GM18868 (cell line): ENCODE data around the gene NAP1L5.

Experiments
- ATAC-seq: cut with Tn5 transposase; IDR thresholded peaks from one replicate; pipeline ENCODE4 v1.9.1; 2021; ENCODE audit warnings: mild to moderate bottlenecking, moderate library complexity; ENCODE audit not compliant: unreplicated experiment

NAP1L5 gene

DNA sequence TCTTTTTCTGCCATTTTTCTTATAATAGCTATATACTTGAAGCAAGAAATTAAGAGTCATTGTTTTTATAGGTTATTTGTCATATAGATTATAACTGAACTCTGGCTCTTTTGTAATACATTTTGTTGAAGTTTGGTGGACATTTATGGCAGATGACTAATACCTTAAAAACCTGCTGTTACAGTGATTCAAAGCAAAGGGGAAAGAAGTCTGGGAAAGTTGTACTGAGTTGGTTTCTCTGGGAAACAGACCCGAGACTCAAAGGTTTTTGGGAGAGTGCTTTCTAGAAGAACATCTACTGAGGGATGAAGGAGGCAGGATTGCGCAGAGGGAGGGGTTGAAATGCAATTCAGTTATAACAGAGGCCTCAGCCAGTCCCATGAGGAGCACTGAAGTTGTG is 35.9 kb downstream of the NAP1L5 start:
- ATAC-seq = no peak

- no peak for ATAC-seq
Measured at GRCh38 chr4:88660446-88661294, 37.0 kb downstream of the NAP1L5 start.

GRCh38 chr4:88659890-88660208 is 37.8 kb downstream of the NAP1L5 start:
- ATAC-seq = no peak

DNA sequence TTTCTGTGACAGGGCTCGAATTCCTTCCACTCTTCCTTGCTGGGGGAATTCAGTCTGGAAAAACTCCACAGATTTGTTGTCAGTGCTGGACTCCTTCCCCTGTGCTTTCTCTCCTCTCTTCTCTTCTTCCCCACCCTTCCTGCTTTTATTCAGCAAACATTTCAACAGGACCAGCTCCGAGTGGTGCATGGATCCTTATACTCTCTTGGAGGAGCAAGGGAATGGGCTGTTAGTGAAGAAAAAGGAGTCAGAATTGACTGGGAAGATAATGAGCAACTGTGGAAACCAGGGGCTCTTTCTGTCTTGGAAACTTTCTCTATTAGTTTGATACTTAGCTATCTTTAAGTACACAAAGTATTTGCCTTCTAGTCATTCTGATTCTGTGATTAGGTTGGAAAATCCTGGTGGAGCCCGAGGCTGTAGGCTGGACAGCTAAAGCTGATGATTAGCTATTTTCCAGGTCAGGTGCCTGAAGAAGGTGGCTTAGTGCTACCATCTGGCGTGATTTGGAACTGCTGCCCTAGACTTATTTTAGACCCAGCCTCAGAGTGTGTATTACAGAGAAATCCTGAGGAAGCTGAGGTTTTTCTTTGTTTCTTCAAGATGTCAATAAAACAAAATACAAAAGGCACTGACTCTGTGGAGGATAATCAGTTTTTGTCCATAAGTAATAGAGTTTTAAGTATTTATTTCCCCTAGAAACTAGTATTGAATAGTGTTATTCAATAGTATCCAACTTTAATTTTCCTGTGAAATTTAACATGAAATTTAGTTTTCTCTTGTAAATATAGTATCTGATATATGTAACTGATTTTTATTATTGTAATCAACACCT is 38.4 kb downstream of the NAP1L5 start:
- ATAC-seq = peak; percentile 97

- ATAC-seq = no peak
Measured at GRCh38 chr4:88655226-88655625, 42.4 kb downstream of the NAP1L5 start.

DNA sequence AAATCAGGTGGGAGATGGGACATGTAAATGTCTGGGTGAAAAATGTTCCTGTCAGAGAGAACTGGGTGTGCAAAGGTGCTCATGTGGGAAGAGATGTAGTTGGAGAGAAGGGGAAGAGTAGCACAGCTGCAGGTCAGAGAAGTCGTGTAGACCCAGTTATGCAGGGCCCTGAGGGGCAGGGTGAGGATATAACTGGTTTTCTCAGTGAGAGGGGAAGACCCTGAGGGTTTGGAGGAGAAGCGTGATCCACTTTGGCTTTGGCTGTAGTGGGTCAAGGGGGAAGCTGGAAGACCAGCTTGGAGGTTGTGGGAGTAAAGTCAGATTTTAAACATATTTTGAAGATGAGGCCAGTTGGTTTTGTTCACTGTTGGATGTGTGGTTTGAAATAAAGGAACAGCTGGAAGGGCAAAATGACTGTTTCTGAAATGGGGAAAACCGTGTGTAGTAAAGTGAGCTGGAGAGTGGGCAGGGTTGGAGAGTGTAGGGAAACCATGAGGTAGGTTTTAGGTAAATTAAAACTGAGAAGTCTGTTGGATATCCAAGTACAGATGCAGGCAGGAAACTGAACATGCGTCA is 44.2 kb downstream of the NAP1L5 start:
- no peak for ATAC-seq

DNA sequence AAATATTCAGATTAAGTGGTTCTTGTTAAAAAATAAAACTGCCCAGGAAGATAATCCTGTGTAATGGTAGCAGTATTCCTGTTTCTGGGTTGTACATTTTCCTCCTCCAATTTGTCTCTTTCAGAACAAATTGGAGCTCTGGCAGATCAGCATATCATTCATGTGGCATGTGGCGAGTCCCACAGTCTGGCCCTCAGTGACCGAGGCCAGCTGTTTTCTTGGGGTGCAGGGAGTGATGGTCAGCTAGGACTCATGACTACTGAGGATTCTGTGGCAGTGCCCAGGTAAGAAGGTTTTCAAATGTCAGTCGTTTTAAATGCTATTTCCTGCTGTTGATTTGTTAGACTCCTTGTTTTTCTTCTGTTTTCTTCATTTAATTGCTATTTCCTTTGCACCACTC is 47.9 kb downstream of the NAP1L5 start:
- ATAC-seq = no peak

DNA sequence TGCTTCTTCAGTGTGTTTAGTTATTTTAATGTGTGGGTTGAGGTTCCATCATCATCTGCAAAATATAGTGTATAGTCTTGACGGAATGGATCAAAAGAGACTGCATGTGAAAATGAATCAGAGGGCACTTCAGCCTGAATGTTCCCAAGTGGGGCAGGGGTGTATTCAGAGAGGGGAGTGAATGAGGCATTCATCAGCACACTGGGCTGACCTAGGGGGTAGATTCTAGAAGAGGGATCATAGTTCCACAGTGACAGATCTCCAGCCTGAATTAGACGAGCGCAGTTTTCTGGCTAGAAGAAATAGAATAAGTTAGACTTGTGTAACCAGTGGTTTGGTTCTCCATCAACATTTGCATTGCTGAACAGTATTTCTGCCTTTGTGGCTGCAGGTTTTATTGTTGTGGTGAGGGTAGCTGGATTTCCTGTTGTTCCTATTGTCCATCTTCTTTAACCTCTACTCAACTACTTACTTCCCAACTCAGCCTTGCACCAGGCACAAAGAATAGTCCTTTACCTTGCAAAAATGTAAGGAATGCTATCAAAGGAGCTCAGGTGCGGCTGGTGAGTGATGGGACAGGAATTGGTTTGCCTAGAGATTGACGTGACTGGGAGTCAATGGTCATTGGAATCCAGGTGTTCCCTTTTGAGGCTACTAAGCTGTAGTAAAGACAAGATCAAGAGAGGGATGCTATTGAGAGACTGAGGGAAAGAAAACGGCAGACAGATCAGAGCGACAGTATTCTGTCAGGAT is 50.9 kb downstream of the NAP1L5 start:
- ATAC-seq = no peak

DNA sequence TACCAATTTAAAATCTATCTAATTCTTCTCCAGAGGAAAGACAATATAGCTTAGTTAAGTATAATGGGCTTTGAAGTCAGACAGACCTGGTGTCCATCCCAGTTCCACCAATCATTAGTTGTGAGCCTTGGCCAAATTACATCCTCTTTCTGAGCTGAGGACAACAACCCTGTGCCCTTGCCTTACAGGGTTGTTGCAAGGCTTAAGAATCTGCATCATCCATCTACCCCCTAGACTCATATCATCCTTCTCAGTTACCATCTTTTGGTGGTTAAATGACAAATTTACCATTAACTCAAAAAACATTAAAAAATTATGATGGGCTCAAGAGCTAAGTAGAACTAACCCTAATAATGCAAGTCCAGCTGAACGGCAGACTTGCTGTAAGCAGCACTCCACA is 51.6 kb downstream of the NAP1L5 start:
- ATAC-seq = no peak
